IMR-90 (cell line): ENCODE measurements around the gene ZEB2. TPM values are rescaled to one million over a fixed set of nuclear protein-coding genes. Genes with fewer than 3 reads are reported as not detected.

Experiments
- ATAC-seq: fragments of 200-7000 bp; cut with Tn5 transposase; 2 replicates; pipeline ENCODE4 v1.9.1; 2020; ENCODE audit warnings: low read depth, mild to moderate bottlenecking, moderate library complexity
- BruUV-seq: library from RNA; stranded (reverse); fragments of 400-500 nt; replicated peaks from 2 replicates; lab custom pipeline; 2021; lab: Mats Ljungman, UMichigan
- CTCF ChIA-PET: fragments of 300-600 bp; formaldehyde crosslinking; extraction: SDS; loops from one replicate; lab custom pipeline; 2021; ENCODE audit warnings: antibody characterized with exemption; lab: Yijun Ruan, JAX
- POLR2A ChIA-PET: fragments of 300-600 bp; sonication (Branson Sonifier 250); formaldehyde crosslinking; loops from one replicate; lab custom pipeline; 2022; ENCODE audit warnings: antibody characterized with exemption; ENCODE audit not compliant: unreplicated experiment; lab: Charles Lee
- DNase-seq: peaks from one replicate; pipeline ENCODE4 v3.0.0; 2013
- H2AFZ ChIP-seq: replicated peaks from 2 replicates; pipeline ENCODE3; 2013; ENCODE audit warnings: low read length, mild to moderate bottlenecking; ENCODE audit not compliant: poor library complexity
- H2AK5ac ChIP-seq: 2 replicates; pipeline ENCODE4 v1.6.1; 2013; ENCODE audit warnings: low read depth, low read length, inconsistent platforms
- H2AK9ac ChIP-seq: replicated peaks from 2 replicates; pipeline ENCODE3; 2013; ENCODE audit warnings: mild to moderate bottlenecking, low read depth, low read length, moderate library complexity; ENCODE audit not compliant: poor library complexity
- H2BK120ac ChIP-seq: 2 replicates; pipeline ENCODE4 v1.6.1; 2013; ENCODE audit warnings: low read depth, low read length, inconsistent platforms
- H2BK15ac ChIP-seq: 3 replicates; pipeline ENCODE4 v1.6.1; 2013; ENCODE audit warnings: low read depth, low read length, inconsistent platforms
- H2BK20ac ChIP-seq: 2 replicates; pipeline ENCODE4 v1.6.1; 2013; ENCODE audit warnings: low read depth, mild to moderate bottlenecking, inconsistent platforms, low read length, moderate library complexity
- H2BK5ac ChIP-seq: 2 replicates; pipeline ENCODE4 v1.6.1; 2013; ENCODE audit warnings: mild to moderate bottlenecking, low read depth, low read length, inconsistent platforms; ENCODE audit not compliant: poor library complexity, severe bottlenecking
- H3K14ac ChIP-seq: replicated peaks from 2 replicates; pipeline ENCODE4 v1.6.1; 2013; ENCODE audit warnings: low read depth, low read length, inconsistent platforms
- H3K18ac ChIP-seq: 2 replicates; pipeline ENCODE4 v1.6.1; 2013; ENCODE audit warnings: low read depth, low read length, control low read depth
- H3K23ac ChIP-seq: 2 replicates; pipeline ENCODE4 v1.6.1; 2013; ENCODE audit warnings: low read depth, low read length, inconsistent platforms
- H3K27ac ChIP-seq: 2 replicates; pipeline ENCODE4 v1.5.1; 2013; ENCODE audit warnings: mild to moderate bottlenecking, control low read depth, low read length; ENCODE audit not compliant: insufficient read depth
- H3K27me3 ChIP-seq: 2 replicates; pipeline ENCODE4 v1.6.1; 2013; ENCODE audit warnings: low read length; ENCODE audit not compliant: control insufficient read depth, insufficient read depth
- H3K36me3 ChIP-seq: 2 replicates; pipeline ENCODE4 v1.6.1; 2013; ENCODE audit warnings: low read length, mixed read lengths; ENCODE audit not compliant: control insufficient read depth, insufficient read depth
- H3K4ac ChIP-seq: 2 replicates; pipeline ENCODE4 v1.6.1; 2013; ENCODE audit warnings: low read depth, low read length, inconsistent platforms
- H3K4me1 ChIP-seq: 2 replicates; pipeline ENCODE4 v1.6.1; 2013; ENCODE audit warnings: low read length, mixed read lengths; ENCODE audit not compliant: control insufficient read depth, insufficient read depth
- H3K4me2 ChIP-seq: 2 replicates; pipeline ENCODE4 v1.6.1; 2013; ENCODE audit warnings: low read depth, mild to moderate bottlenecking, control low read depth, low read length, moderate library complexity
- H3K4me3 ChIP-seq: 2 replicates; pipeline ENCODE4 v1.5.1; 2013; ENCODE audit warnings: low read depth, mild to moderate bottlenecking, control low read depth, low read length, moderate library complexity; ENCODE audit not compliant: insufficient read depth
- H3K56ac ChIP-seq: 2 replicates; pipeline ENCODE4 v1.6.1; 2013; ENCODE audit warnings: low read length, inconsistent platforms; ENCODE audit not compliant: insufficient read depth; ENCODE audit errors: extremely low read depth
- H3K79me1 ChIP-seq, 2 experiments: 2 replicates each; pipeline ENCODE4 v1.6.1; 2013; ENCODE audit warnings: low read length in 2 of 2, inconsistent platforms in 1 of 2, low read depth in 1 of 2
- H3K9ac ChIP-seq: 2 replicates; pipeline ENCODE4 v1.6.1; 2013; ENCODE audit warnings: low read depth, low read length, control low read depth
- H3K9me1 ChIP-seq: 2 replicates; pipeline ENCODE4 v1.6.1; 2013; ENCODE audit warnings: low read length, inconsistent platforms; ENCODE audit not compliant: insufficient read depth
- H3K9me3 ChIP-seq: 2 replicates; pipeline ENCODE4 v1.6.1; 2013; ENCODE audit warnings: low read length; ENCODE audit not compliant: control insufficient read depth, insufficient read depth
- H4K20me1 ChIP-seq: 2 replicates; pipeline ENCODE4 v1.6.1; 2013; ENCODE audit warnings: low read length, inconsistent platforms; ENCODE audit not compliant: insufficient read depth
- H4K5ac ChIP-seq: 2 replicates; pipeline ENCODE4 v1.6.1; 2013; ENCODE audit warnings: mild to moderate bottlenecking, low read depth, low read length, control low read depth
- H4K8ac ChIP-seq, 2 experiments: 2 replicates each; pipeline ENCODE4 v1.6.1; 2013; ENCODE audit warnings: low read depth in 2 of 2, low read length in 2 of 2, control low read depth in 1 of 2, inconsistent platforms in 1 of 2
- H4K91ac ChIP-seq: 2 replicates; pipeline ENCODE4 v1.6.1; 2013; ENCODE audit warnings: low read depth, low read length, inconsistent platforms; ENCODE audit not compliant: insufficient read depth
- BHLHE40 ChIP-seq: fragments of 150-350 bp; IDR thresholded peaks from 2 replicates; pipeline ENCODE4 v1.6.1; 2016; ENCODE audit warnings: mild to moderate bottlenecking, low read depth, low read length
- CEBPB ChIP-seq: IDR thresholded peaks from 2 replicates; pipeline ENCODE4 v1.6.1; 2012; ENCODE audit warnings: low read depth, low read length, improper control_type of control experiment
- CHD1 ChIP-seq: IDR thresholded peaks from 2 replicates; pipeline ENCODE4 v1.6.1; 2012; ENCODE audit warnings: low read depth, low read length, improper control_type of control experiment
- FOS ChIP-seq: fragments of 150-350 bp; IDR thresholded peaks from 2 replicates; pipeline ENCODE4 v1.6.1; 2016; ENCODE audit warnings: low read depth, low read length
- MAFK ChIP-seq: IDR thresholded peaks from 2 replicates; pipeline ENCODE4 v1.6.1; 2012; ENCODE audit warnings: low read depth, low read length, improper control_type of control experiment
- MAZ ChIP-seq: IDR thresholded peaks from 2 replicates; pipeline ENCODE4 v1.6.1; 2012; ENCODE audit warnings: low read depth, mild to moderate bottlenecking, low read length, improper control_type of control experiment, moderate library complexity, borderline replicate concordance
- MXI1 ChIP-seq: IDR thresholded peaks from 2 replicates; pipeline ENCODE4 v1.6.1; 2012; ENCODE audit warnings: low read depth, mild to moderate bottlenecking, low read length, moderate library complexity, borderline replicate concordance
- NFE2L2 ChIP-seq: fragments of 150-350 bp; IDR thresholded peaks from 2 replicates; pipeline ENCODE4 v1.6.1; 2016; ENCODE audit warnings: low read depth, mild to moderate bottlenecking, low read length
- POLR2A ChIP-seq: IDR thresholded peaks from 2 replicates; pipeline ENCODE4 v1.6.1; 2012; ENCODE audit warnings: mild to moderate bottlenecking, low read depth, low read length
- RAD21 ChIP-seq: IDR thresholded peaks from 2 replicates; pipeline ENCODE4 v1.6.1; 2012; ENCODE audit warnings: low read length, improper control_type of control experiment
- RCOR1 ChIP-seq: IDR thresholded peaks from 2 replicates; pipeline ENCODE4 v1.6.1; 2012; ENCODE audit warnings: mild to moderate bottlenecking, low read length, improper control_type of control experiment; ENCODE audit not compliant: insufficient replicate concordance
- RFX5 ChIP-seq: IDR thresholded peaks from 2 replicates; pipeline ENCODE4 v1.8.0; 2012; ENCODE audit warnings: low read depth, mild to moderate bottlenecking, low read length, moderate library complexity
- SMC3 ChIP-seq: fragments of 150-350 bp; IDR thresholded peaks from 2 replicates; pipeline ENCODE4 v1.6.1; 2016; ENCODE audit warnings: low read depth, mild to moderate bottlenecking, antibody characterized with exemption, low read length, moderate library complexity
- USF2 ChIP-seq: fragments of 150-350 bp; IDR thresholded peaks from 2 replicates; pipeline ENCODE4 v1.6.1; 2017; ENCODE audit warnings: mild to moderate bottlenecking, antibody characterized with exemption, low read length, low read depth
- WGBS, 2 experiments: methylation state at CpG; one replicate each; pipeline versions ENCODE4 v1.1.5 to v1.1.7; 2013; ENCODE audit warnings: missing lambda C conversion rate in 2 of 2; ENCODE audit not compliant: insufficient read length in 1 of 2; ENCODE audit errors: extremely low coverage in 2 of 2; 5-methylcytosine and 5-hydroxymethylcytosine counted together
- dilution Hi-C: fragments of 300-500 bp; cut with HindIII; formaldehyde crosslinking; loops from one replicate; pipeline ENCODE4 v1.14.3; 2018; ENCODE audit warnings: low sequenced_read_pairs; ENCODE audit not compliant: unreplicated experiment
- in situ Hi-C: fragments of 300-500 bp; cut with MboI; formaldehyde crosslinking; loops from 3 replicates; pipeline ENCODE4 v1.14.3; 2019; ENCODE audit warnings: low sequenced_read_pairs, inconsistent platforms, mixed read lengths
- intact Hi-C: fragments of 100-400 bp; cut with micrococcal nuclease; formaldehyde crosslinking; loops from 2 replicates; pipeline ENCODE4 v1.10.0; 2022
- polyA plus RNA-seq, 3 experiments: library from polyadenylated mRNA; depleted of rRNA; stranded (reverse); fragments of >200 nt; gene quantifications; 2 replicates each; pipeline ENCODE4 v1.2.3, GENCODE V29; 2012; ENCODE audit warnings: low replicate concordance in 1 of 3
- total RNA-seq: library from RNA; depleted of rRNA; stranded (reverse); fragments of >200 nt; gene quantifications from 2 replicates; pipeline ENCODE4 v1.2.3, GENCODE V29; 2012
- TF ChIP-seq, protein P1 (sequence below): fragments of 150-350 bp; IDR thresholded peaks from 2 replicates; pipeline ENCODE4 v1.6.1; 2016; ENCODE audit warnings: low read depth, mild to moderate bottlenecking, low read length, moderate library complexity, borderline replicate concordance
- TF ChIP-seq, protein P2 (sequence below): conservative IDR thresholded peaks from 2 replicates; pipeline ENCODE4 v1.5.1; 2012; ENCODE audit warnings: mild to moderate bottlenecking, low read depth, low read length, improper control_type of control experiment

ZEB2 gene
- total and polyA plus RNA-seq, 2 of the 4 experiments (the other 2 are of a cell fraction), result 22.4 to 50.9 TPM

DNA sequence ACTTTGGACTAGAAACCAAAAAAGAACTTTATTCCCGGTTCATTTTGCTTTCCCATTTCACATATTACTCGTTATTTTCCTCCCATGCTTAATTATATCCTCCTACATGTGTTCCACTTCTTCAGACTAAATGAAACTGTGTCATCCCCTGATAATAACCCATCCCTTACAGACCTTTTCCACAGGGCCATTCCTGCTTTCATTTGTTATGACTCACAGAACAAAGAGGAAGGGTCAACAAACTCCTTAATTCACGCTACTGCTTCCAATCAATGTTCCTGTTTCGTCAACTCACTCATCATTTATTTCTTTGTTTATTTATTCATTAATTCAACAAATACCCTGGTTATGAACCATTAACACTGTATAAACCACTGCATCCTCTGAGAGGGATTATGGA is 104.5 kb downstream of the ZEB2 start:
- H3K4me1 ChIP-seq, result peaks cover 6% of the 10 kb centered on the region
- no peak overlapping the region for H3K4ac ChIP-seq
- CTCF ChIA-PET, result no interaction called here
- no peak overlapping the region; a peak in 2 of 4 replicates for H4K8ac ChIP-seq
- no peak overlapping the region for H3K27ac ChIP-seq
- intact Hi-C loops, result no loop called here
- H2BK5ac ChIP-seq, result peak overlapping the region; percentile 68
- H3K27me3 ChIP-seq, result no peaks in the 10 kb centered on the region
- TF ChIP-seq FOS, result no peak
- no peak for TF ChIP-seq MAZ
- TF ChIP-seq MXI1, result no peak
- TF ChIP-seq, protein P1, sequence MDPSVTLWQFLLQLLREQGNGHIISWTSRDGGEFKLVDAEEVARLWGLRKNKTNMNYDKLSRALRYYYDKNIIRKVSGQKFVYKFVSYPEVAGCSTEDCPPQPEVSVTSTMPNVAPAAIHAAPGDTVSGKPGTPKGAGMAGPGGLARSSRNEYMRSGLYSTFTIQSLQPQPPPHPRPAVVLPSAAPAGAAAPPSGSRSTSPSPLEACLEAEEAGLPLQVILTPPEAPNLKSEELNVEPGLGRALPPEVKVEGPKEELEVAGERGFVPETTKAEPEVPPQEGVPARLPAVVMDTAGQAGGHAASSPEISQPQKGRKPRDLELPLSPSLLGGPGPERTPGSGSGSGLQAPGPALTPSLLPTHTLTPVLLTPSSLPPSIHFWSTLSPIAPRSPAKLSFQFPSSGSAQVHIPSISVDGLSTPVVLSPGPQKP, result no peak
- TF ChIP-seq, protein P2, sequence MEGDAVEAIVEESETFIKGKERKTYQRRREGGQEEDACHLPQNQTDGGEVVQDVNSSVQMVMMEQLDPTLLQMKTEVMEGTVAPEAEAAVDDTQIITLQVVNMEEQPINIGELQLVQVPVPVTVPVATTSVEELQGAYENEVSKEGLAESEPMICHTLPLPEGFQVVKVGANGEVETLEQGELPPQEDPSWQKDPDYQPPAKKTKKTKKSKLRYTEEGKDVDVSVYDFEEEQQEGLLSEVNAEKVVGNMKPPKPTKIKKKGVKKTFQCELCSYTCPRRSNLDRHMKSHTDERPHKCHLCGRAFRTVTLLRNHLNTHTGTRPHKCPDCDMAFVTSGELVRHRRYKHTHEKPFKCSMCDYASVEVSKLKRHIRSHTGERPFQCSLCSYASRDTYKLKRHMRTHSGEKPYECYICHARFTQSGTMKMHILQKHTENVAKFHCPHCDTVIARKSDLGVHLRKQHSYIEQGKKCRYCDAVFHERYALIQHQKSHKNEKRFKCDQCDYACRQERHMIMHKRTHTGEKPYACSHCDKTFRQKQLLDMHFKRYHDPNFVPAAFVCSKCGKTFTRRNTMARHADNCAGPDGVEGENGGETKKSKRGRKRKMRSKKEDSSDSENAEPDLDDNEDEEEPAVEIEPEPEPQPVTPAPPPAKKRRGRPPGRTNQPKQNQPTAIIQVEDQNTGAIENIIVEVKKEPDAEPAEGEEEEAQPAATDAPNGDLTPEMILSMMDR, result no peak
- no peak for TF ChIP-seq RFX5
- TF ChIP-seq CEBPB, result no peak
- TF ChIP-seq CHD1, result no peak
- TF ChIP-seq POLR2A, result no peak
- TF ChIP-seq BHLHE40, result no peak
- no peak for TF ChIP-seq MAFK
- TF ChIP-seq RAD21, result no peak
- no peak for TF ChIP-seq RCOR1
- TF ChIP-seq USF2, result no peak
- no peak for TF ChIP-seq NFE2L2
- no peak for TF ChIP-seq SMC3
- H2AK5ac ChIP-seq, result no peak overlapping the region
- H2AFZ ChIP-seq, result no peak overlapping the region
- H3K79me1 ChIP-seq, result peaks cover 10 to 23% of the 10 kb centered on the region in 2 experiments
- H2BK120ac ChIP-seq, result no peak overlapping the region; the same call in 1 of the 2 replicates
- BruUV-seq, result no TSS peak
- H3K9ac ChIP-seq, result no peak overlapping the region
- H3K23ac ChIP-seq, result no peak overlapping the region
- in situ Hi-C loops, result no loop called here
- dilution Hi-C loops, result no loop called here
- ATAC-seq, result no peak
- peak overlapping the region; percentile 55; the same call in 1 of the 2 replicates for H3K18ac ChIP-seq
- POLR2A ChIA-PET, result no interaction called here
- H3K9me1 ChIP-seq, result peaks cover 3% of the 10 kb centered on the region; the same call in 1 of the 2 replicates
- H3K4me2 ChIP-seq, result no peak overlapping the region
- no peak for DNase-seq
- no peak overlapping the region for H2BK15ac ChIP-seq
- no peak overlapping the region for H3K14ac ChIP-seq
- H3K4me3 ChIP-seq, result no peak overlapping the region
- WGBS, 2 experiments, result 83 to 100% methylated on average over 1 to 2 of the region's 4 CpGs
- no peaks in the 10 kb centered on the region for H4K20me1 ChIP-seq
- no peaks in the 10 kb centered on the region for H3K9me3 ChIP-seq
- no peak overlapping the region for H2AK9ac ChIP-seq
- H3K56ac ChIP-seq, result no peak overlapping the region
- no peak overlapping the region for H2BK20ac ChIP-seq
- no peak overlapping the region for H4K91ac ChIP-seq
- peaks cover 8% of the 10 kb centered on the region; the same call in 1 of the 2 replicates for H3K36me3 ChIP-seq
- no peak overlapping the region for H4K5ac ChIP-seq
